NT2/D1 (cell line): ENCODE measurements around the gene GATB.
"Not testable (repeated sequence)": the region's sequence is repeated elsewhere in the genome, so short reads cannot be mapped to it uniquely, and the experiment has no call there.

Experiments
- DNase-seq: peaks from one replicate; pipeline ENCODE4 v3.0.0-alpha.2; 2011; ENCODE audit warnings: low read depth, low spot score
- H3K27me3 ChIP-seq: 2 replicates; pipeline ENCODE4 v1.6.0; 2011; ENCODE audit warnings: mild to moderate bottlenecking; ENCODE audit not compliant: insufficient read length, insufficient read depth
- H3K36me3 ChIP-seq: 2 replicates; pipeline ENCODE4 v1.6.1; 2011; ENCODE audit warnings: mild to moderate bottlenecking, low read length, mixed read lengths; ENCODE audit not compliant: insufficient read depth, insufficient read length
- H3K4me1 ChIP-seq: 2 replicates; pipeline ENCODE4 v1.5.1; 2011; ENCODE audit not compliant: insufficient read depth, insufficient read length
- H3K4me3 ChIP-seq: 2 replicates; pipeline ENCODE4 v1.5.1; 2011; ENCODE audit warnings: low read depth; ENCODE audit not compliant: insufficient read length
- H3K9ac ChIP-seq: 2 replicates; pipeline ENCODE4 v1.6.0; 2011; ENCODE audit warnings: low read depth; ENCODE audit not compliant: insufficient read length
- H3K9me3 ChIP-seq: 2 replicates; pipeline ENCODE4 v1.5.1; 2011; ENCODE audit warnings: mild to moderate bottlenecking, low read length; ENCODE audit not compliant: insufficient read depth
- SUZ12 ChIP-seq: IDR thresholded peaks from 2 replicates; pipeline ENCODE4 v1.6.1; 2011; ENCODE audit not compliant: insufficient read length, insufficient read depth; ENCODE audit errors: extremely low read depth
- YY1 ChIP-seq: IDR thresholded peaks from 2 replicates; pipeline ENCODE4 v1.6.1; 2011; ENCODE audit not compliant: insufficient read length, insufficient read depth
- ZNF274 ChIP-seq: IDR thresholded peaks from 2 replicates; pipeline ENCODE4 v1.6.1; 2011; ENCODE audit warnings: mild to moderate bottlenecking, low read depth, low read length

The GATB gene

GRCh38 chr4:151743128-151743854 lies 17.5 kb downstream of the GATB start:
- Histone ChIP-seq H3K9me3 (no peaks in the 10 kb centered on the region; the same call in 1 of the 2 replicates), H3K27me3 (no peaks in the 10 kb centered on the region), H3K9ac (no peak overlapping the region), H3K4me1 (no peaks in the 10 kb centered on the region), H3K36me3 (no peaks in the 10 kb centered on the region), H3K4me3 (no peak overlapping the region)
- DNase-seq = no peak
- TF ChIP-seq ZNF274 (no peak), SUZ12 (no peak), YY1 (no peak)

- no peaks in the 10 kb centered on the region for H3K36me3 ChIP-seq
These were observed 21.9 kb downstream of the GATB start for GRCh38 chr4:151738720-151739517.

GRCh38 chr4:151736852-151737251 lies 24.0 kb downstream of the GATB start:
- H3K9ac ChIP-seq, H3K27me3 ChIP-seq, H3K4me3 ChIP-seq, H3K4me1 ChIP-seq, H3K36me3 ChIP-seq, H3K9me3 ChIP-seq, DNase-seq: not testable (repeated sequence)

More at GRCh38 chr4:151738720-151739517, 21.9 kb downstream of the GATB start:
- no peaks in the 10 kb centered on the region for H3K4me1 ChIP-seq
- no peak for DNase-seq
- no peaks in the 10 kb centered on the region for H3K27me3 ChIP-seq
- H3K9ac ChIP-seq = no peak overlapping the region
- TF ChIP-seq ZNF274 (no peak), SUZ12 (no peak), YY1 (no peak)
- H3K9me3 ChIP-seq = no peaks in the 10 kb centered on the region; the same call in 1 of the 2 replicates
- no peak overlapping the region for H3K4me3 ChIP-seq

GRCh38 chr4:151736361-151736760 lies 24.4 kb downstream of the GATB start:
- no peak for DNase-seq
- Histone ChIP-seq H3K9ac (no peak overlapping the region), H3K4me3 (no peak overlapping the region)

GRCh38 chr4:151731670-151732069 lies 29.1 kb downstream of the GATB start:
- not testable (repeated sequence) for H3K36me3 ChIP-seq, H3K4me1 ChIP-seq, H3K4me3 ChIP-seq, H3K9ac ChIP-seq, DNase-seq, H3K27me3 ChIP-seq, H3K9me3 ChIP-seq

More at GRCh38 chr4:151736361-151736760, 24.4 kb downstream of the GATB start:
- Histone ChIP-seq H3K4me1 (no peaks in the 10 kb centered on the region), H3K9me3 (no peaks in the 10 kb centered on the region; the same call in 1 of the 2 replicates), H3K36me3 (no peaks in the 10 kb centered on the region), H3K27me3 (no peaks in the 10 kb centered on the region)
- TF ChIP-seq SUZ12 = no peak
- TF ChIP-seq ZNF274 = no peak
- TF ChIP-seq YY1 = no peak

GRCh38 chr4:151729731-151730559 lies 30.9 kb downstream of the GATB start:
- Histone ChIP-seq H3K27me3 (no peaks in the 10 kb centered on the region), H3K36me3 (no peaks in the 10 kb centered on the region), H3K9me3 (no peaks in the 10 kb centered on the region), H3K4me3 (no peak overlapping the region), H3K9ac (no peak overlapping the region), H3K4me1 (no peaks in the 10 kb centered on the region)
- TF ChIP-seq YY1 = no peak
- no peak for TF ChIP-seq SUZ12
- TF ChIP-seq ZNF274 = no peak
- DNase-seq = no peak

GRCh38 chr4:151728679-151729078 lies 32.1 kb downstream of the GATB start:
- no peaks in the 10 kb centered on the region for H3K9me3 ChIP-seq
- no peaks in the 10 kb centered on the region for H3K4me1 ChIP-seq
- H3K27me3 ChIP-seq = no peaks in the 10 kb centered on the region
- no peak overlapping the region for H3K9ac ChIP-seq
- H3K36me3 ChIP-seq = no peaks in the 10 kb centered on the region
- DNase-seq = no peak
- no peak for TF ChIP-seq SUZ12
- no peak for TF ChIP-seq ZNF274
- TF ChIP-seq YY1 = no peak
- no peak overlapping the region for H3K4me3 ChIP-seq
